Stimulated activated CD8-positive, alpha-beta memory T cell treated with anti-CD3 and anti-CD28 coated beads, Interleukin-2, amount 100 ng/mL, for 48 hours (primary cell): ENCODE measurements around the gene CLTCL1.
"Not testable (repeated sequence)": the region's sequence is repeated elsewhere in the genome, so short reads cannot be mapped to it uniquely, and the experiment has no call there.

Experiments
- DNase-seq, 2 donors: peaks; one replicate each; pipeline ENCODE4 v3.0.0-alpha.2; 2020; ENCODE audit warnings: low read depth in 2 of 2

Gene CLTCL1

GRCh38 chr22:19218541-19219233, 72.8 kb downstream of the CLTCL1 start:
- no peak for DNase-seq

GRCh38 chr22:19216579-19216978, 74.9 kb downstream of the CLTCL1 start:
- DNase-seq: no peak

- no peak for DNase-seq
Measured at GRCh38 chr22:19215360-19215759, 76.2 kb downstream of the CLTCL1 start.

GRCh38 chr22:19214078-19214473, 77.4 kb downstream of the CLTCL1 start:
- no peak for DNase-seq

- DNase-seq: no peak
Measured at GRCh38 chr22:19213442-19214077, 78.0 kb downstream of the CLTCL1 start.

DNA sequence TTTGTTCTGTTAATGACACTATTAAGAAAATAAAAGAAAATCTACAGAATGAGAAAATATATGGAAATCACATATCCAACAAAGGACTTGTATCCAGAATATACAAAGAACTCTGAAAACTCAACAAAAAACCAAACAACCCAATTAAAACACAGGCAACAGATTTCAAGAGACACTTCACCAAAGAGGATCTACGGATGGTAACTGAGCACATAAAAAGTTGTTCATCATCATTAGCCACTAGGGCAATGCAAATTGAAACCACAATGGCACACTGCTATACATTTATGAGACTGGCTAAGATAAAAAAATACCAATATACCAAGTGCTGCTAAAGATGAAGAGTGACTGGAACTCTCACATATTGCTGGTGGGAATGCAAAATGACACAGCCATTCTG, 78.5 kb downstream of the CLTCL1 start:
- DNase-seq: no peak

DNA sequence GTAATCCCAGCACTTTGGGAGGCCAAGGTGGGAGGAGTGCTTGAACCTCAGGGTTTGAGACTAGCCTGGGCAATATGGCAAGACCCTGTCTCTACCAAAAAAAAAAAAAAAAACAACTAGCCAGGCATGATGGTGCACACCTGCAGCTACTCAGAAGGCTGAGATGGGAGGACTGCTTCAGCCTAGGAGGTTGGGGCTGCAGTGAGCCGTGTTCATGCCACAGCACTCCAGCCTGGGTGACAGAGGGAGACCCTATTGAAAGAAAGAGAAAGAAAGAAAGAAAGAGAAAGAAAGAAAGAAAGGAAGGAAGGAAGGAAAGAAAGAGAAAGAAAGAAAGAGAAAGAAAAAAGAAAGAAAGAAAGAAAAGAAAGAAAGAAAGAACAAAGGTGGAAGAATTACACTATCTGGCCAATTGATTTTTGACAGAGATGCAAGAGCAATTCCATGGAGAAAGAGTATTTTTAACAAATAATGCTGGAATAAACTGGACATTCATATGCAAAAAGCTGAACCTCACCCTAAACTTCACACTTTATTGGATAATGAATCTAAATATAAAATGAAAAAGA, 79.1 kb downstream of the CLTCL1 start:
- no peak for DNase-seq

DNA sequence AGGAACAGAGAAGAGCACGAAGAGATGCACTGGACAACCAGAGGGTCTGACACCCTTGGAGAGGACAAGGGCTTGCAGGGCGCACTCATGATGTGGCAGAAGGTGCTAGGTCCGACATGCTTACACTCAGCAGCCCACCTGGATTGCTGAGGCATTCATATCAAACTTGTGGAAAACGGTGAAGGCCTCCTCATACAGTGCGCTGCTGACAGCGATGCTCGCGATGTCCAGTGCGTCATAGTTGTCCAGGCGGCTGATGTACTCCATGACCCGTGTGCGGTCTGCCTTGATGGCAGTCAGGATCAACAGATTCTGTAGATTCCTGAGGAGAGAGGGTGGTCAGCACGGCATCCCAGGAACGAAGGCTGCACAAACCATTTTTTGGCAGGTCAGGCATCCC, 81.3 kb downstream of the CLTCL1 start:
- no peak for DNase-seq

- DNase-seq: no peak
Measured at GRCh38 chr22:19208287-19208847, 83.2 kb downstream of the CLTCL1 start.

DNA sequence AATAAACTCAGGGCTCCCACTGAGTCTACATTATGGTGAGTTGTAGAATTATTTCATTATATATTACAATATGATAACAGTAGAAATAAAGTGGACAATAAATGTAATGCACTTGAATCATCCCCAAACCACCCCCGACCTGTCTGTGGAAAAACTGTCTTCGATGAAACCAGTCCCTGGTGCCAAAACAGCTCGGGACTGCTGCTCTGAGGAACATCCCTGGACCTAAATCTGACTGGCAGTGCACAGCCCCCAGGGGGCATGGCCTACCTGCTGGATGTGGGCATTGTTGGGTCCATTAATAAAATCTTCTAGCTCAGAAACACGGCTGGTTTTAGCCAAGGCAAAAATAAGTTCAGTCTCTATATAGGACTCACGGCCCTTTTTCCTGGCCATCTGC, 83.6 kb downstream of the CLTCL1 start:
- DNase-seq: no peak

DNA sequence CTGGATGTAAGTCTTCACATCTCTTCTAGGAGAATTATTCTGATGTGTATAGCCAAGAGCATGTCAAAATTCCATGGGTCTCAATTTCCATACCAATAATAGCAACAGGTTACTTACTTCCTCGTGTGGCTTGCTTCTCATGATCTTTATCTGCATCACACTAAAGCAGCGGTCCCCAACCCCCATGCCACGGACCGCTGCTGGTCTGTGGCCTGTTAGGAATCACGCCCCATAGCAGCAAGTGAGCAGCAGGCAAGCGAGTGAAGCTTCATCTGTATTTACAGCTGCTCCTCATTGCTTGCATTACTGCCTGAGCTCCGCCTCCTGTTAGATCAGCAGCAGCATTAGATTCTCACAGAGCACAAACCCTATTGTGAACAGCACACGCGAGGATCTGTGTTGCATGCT, 84.1 kb downstream of the CLTCL1 start:
- DNase-seq: no peak

DNA sequence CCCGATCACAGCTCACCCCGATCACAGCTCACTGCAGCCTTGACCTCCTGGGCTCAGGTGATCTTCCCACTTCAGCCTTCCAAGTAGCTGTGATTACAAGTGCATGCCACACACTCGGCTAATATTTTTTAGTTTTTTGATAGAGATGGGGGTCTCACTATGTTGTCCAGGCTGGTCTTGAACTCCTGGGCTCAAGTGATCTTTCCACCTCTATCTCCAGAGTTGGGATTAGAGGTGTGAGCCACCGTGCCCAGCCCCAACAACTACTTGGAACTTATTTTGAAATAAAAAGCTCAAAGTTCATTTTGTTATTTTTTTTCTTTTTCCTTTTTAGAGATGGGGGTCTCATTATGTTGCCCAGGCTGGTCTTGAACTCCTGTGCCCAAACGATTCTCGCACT, 85.2 kb downstream of the CLTCL1 start:
- no peak for DNase-seq

DNA sequence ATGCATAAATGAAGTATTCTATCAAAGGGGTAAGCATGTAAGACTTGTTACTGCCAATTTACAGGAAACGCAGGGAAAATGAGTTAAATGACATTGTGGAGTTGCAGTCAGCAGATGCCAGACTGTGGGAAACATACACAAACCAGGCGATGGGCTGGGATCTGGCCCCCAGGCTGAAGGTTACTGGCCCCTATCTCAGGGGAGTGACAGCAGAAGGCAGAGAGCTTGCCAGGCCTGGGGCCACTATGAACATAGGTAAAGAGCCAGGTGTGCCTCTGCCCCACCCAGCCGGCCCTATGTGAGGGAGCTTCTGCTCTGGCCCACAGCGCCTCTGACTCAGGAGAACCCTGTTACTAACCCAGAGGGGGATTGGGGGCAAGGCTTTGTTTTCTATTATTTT, 86.9 kb downstream of the CLTCL1 start:
- DNase-seq: no peak

- DNase-seq: no peak
Measured at GRCh38 chr22:19203834-19204233, 87.7 kb downstream of the CLTCL1 start.

GRCh38 chr22:19202799-19203186, 88.7 kb downstream of the CLTCL1 start:
- not testable (repeated sequence) for DNase-seq

DNA sequence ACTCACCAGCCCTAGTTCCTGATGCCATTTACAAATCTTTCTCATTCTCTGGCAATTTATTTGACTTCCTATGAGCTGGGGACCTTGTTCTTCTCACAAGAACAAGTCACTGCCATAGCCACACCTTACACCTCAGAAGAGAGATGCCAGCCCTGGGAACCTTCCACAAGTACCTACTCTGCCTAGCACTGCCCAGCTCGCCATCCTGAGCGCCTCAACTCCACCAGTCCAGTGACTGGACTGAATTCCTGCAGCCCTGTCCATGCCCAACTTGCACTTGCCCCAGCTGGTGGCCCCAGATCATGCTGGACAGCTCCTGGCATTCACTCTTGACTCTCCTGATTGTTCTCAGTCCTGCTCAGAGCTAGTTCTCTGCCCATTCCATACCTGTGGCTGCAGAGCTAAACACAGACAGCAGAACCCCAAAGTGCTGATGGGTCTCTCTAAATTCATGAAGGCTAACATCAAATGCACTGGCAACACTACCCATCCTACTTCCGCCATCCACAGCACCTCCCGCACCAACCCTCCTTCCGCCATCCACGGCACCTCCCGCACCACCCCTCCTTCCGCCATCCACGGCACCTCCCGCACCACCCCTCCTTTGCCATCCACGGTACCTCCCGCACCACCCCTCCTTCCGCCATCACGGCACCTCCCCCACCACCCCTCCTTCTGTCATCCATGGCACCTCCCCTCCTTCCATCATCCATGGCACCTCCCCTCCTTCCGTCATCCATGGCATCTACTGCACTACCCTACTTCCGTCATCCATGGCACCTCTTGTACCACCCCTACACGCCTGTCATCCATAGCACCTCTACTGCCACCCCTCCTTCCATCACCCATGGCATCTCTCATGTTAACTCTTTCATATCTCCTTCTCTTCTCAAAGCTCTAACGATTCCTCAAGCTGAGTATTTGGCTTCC, 89.4 kb downstream of the CLTCL1 start:
- no peak for DNase-seq

DNA sequence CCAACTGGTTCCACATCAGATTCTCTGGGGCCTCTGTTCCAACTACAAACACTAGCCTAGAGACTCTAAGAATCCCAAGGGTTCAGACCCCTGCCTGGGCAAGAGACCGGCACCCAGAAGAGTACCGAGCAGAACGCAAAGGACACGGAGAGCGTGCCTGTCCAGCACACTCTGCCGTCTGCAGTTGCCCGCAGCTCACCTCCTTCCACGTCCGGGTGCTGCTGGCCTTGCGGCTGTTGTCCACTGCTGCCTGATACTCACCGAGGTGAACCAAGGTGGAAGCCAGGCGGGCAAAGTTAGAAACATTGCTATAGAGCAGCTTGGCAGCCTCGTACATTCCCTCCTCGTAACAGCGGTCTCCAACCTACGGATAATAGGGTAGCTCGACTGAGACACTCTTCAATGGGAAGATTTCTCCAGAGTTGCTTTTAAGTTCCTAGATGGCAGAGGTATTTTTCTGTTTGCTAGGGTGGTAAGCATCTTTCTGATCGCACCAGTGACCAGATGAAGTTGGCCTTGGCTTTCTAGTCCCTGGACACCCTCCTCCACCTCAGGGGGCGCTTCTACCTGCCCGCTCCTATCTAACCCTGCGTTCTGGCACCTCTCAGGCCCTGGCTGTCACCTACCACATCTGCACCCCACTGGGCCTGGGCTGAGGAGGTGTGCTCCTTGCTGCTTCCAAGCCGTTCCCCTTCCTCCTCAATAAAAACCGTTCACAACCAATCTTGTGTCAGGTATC, 90.2 kb downstream of the CLTCL1 start:
- DNase-seq: no peak

DNA sequence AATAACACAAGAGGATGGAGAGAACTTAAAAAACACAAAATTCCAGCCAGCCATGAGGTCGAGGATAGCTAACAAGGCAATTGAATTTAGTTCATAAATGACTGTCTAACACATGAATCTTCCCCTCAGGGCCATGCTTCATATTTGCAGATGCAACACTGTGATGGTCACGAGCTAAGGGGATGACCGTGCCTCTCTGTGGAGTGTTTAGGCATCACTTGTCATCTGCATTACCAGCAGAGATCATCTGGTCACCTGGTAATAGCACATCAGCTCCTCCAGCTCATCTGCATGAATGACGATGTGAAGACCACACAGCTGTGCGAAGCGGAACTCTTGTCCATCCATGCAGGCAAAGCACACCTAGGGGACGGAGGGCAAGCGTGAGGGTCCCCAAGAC, 92.0 kb downstream of the CLTCL1 start:
- DNase-seq: no peak

DNA sequence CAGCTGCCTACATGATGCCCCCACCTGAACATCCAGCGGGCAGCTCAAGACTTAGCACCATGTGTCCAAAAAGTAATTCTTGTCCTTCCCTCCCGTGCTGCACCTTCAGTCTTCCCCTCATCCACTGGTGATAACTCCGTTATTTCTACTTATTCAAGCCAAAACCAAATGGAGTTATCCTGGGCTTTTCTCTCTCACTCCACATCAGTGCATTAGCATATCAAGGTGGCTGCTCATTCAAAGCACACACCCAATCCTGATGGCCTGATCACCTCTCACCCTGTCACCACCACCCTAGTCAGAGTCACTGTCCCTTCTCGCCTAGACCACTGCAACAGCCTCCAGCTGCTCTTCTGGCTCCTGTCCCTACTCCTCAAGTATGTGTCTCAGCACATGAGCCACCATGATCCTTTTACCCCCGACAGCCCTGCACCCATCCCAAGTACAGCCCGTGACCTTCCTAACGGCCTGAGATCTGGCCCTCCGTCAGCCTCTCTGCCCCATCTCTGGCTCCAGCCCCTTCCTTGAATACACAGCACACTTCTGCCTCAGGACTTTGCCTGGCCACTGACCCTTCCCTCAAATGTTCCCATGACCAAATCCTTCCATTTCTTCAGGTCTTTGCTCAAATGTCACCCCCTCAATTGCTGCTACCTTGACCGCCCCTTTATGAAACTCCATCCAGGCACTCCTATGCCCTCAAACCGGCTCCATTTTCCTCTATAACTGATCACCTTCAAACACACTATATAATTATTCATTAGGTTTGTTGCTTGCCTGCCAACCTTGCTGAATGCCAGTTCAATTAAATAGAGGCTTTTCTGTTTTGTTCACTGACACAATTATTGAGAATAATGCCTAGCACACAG, 93.3 kb downstream of the CLTCL1 start:
- DNase-seq: no peak
